GM23248 (cell line): ENCODE results near the gene TLE6. TPM values are rescaled to one million over a fixed set of nuclear protein-coding genes. Genes with fewer than 3 reads are reported as not detected.

Experiments used
- DNase-seq: peaks from one replicate; pipeline ENCODE4 v3.0.0-alpha.2; 2015
- H2AFZ ChIP-seq: fragments of 200-600 bp; sonication (generic); 2 replicates; pipeline ENCODE4 v1.6.1; 2016; ENCODE audit warnings: antibody characterized with exemption
- H3F3A ChIP-seq: fragments of 200-600 bp; sonication (generic); 2 replicates; pipeline ENCODE4 v1.6.1; 2016; ENCODE audit warnings: mild to moderate bottlenecking, antibody characterized with exemption, mixed run types; ENCODE audit not compliant: insufficient read depth
- H3K27ac ChIP-seq: fragments of 200-600 bp; sonication (generic); 2 replicates; pipeline ENCODE4 v1.5.1; 2016; ENCODE audit warnings: mild to moderate bottlenecking
- H3K27me3 ChIP-seq: fragments of 200-600 bp; sonication (generic); replicated peaks from 2 replicates; pipeline ENCODE4 v1.6.1; 2016; ENCODE audit warnings: mild to moderate bottlenecking; ENCODE audit not compliant: insufficient read depth
- H3K36me3 ChIP-seq: fragments of 200-600 bp; sonication (generic); 2 replicates; pipeline ENCODE4 v1.6.1; 2016; ENCODE audit warnings: low read depth, mild to moderate bottlenecking
- H3K4me1 ChIP-seq: fragments of 200-600 bp; sonication (generic); 2 replicates; pipeline ENCODE4 v1.6.1; 2016; ENCODE audit warnings: mild to moderate bottlenecking; ENCODE audit not compliant: insufficient read depth
- H3K4me2 ChIP-seq: fragments of 200-600 bp; sonication (generic); one replicate; pipeline ENCODE4 v1.6.1; 2016; ENCODE audit warnings: mild to moderate bottlenecking; ENCODE audit not compliant: unreplicated experiment
- H3K4me3 ChIP-seq: fragments of 200-600 bp; sonication (generic); 2 replicates; pipeline ENCODE4 v1.5.1; 2016; ENCODE audit warnings: mild to moderate bottlenecking
- H3K79me2 ChIP-seq: fragments of 200-600 bp; sonication (generic); 2 replicates; pipeline ENCODE4 v1.6.1; 2016; ENCODE audit warnings: mild to moderate bottlenecking; ENCODE audit not compliant: insufficient read depth
- H3K9ac ChIP-seq: fragments of 200-600 bp; sonication (generic); 2 replicates; pipeline ENCODE4 v1.6.1; 2016; ENCODE audit warnings: mild to moderate bottlenecking
- H3K9me2 ChIP-seq: fragments of 200-600 bp; sonication (generic); 2 replicates; pipeline ENCODE4 v1.6.1; 2016; ENCODE audit warnings: mixed run types, mild to moderate bottlenecking, moderate library complexity; ENCODE audit not compliant: insufficient read depth
- H3K9me3 ChIP-seq: fragments of 200-600 bp; sonication (generic); one replicate; pipeline ENCODE4 v1.6.1; 2017; ENCODE audit warnings: low read depth
- H4K20me1 ChIP-seq: fragments of 200-600 bp; sonication (generic); 2 replicates; pipeline ENCODE4 v1.6.0; 2016; ENCODE audit not compliant: insufficient read depth
- EZH2 ChIP-seq: fragments of 200-600 bp; sonication (generic); IDR thresholded peaks from 2 replicates; pipeline ENCODE4 v1.6.1; 2018; ENCODE audit warnings: antibody characterized with exemption, mild to moderate bottlenecking; ENCODE audit not compliant: insufficient read depth, poor library complexity, severe bottlenecking
- EZH2phosphoT487 ChIP-seq: fragments of 200-600 bp; sonication (generic); IDR thresholded peaks from 2 replicates; pipeline ENCODE4 v1.6.1; 2018; ENCODE audit warnings: antibody characterized with exemption, moderate library complexity, mild to moderate bottlenecking, low read depth; ENCODE audit not compliant: insufficient read depth
- WGBS, 2 experiments: methylation state at CpG; one replicate each; pipeline ENCODE4 v1.1.6; 2015 to 2017; ENCODE audit warnings: low lambda C conversion rate in 2 of 2, low coverage in 1 of 2; ENCODE audit errors: missing lambda C conversion rate in 2 of 2; 5-methylcytosine and 5-hydroxymethylcytosine counted together
- in situ Hi-C: fragments of 300-500 bp; cut with MboI; formaldehyde crosslinking; loops from 2 replicates; pipeline ENCODE4 v1.15.0; 2020
- polyA plus RNA-seq: library from polyadenylated mRNA; unstranded; fragments of >200 nt; fragmentation: Nextera tagmentation; extraction: Ambion mirVana; gene quantifications from 2 replicates; pipeline ENCODE4 v1.2.1, GENCODE V29; 2016
- total RNA-seq: library from RNA; depleted of rRNA; stranded (reverse); fragments of >200 nt; shearing (Covaris generic); gene quantifications from 2 replicates; pipeline ENCODE4 v1.2.3, GENCODE V29; 2014

The TLE6 gene
- total and polyA plus RNA-seq, 2 experiments from 2014 or later: 0.21 to 0.65 TPM

- Histone ChIP-seq H3K9ac (no peak overlapping the region), H2AFZ (no peak overlapping the region), H3F3A (no peaks in the 10 kb centered on the region), H3K27ac (no peak overlapping the region), H3K9me2 (no peaks in the 10 kb centered on the region), H3K4me1 (no peaks in the 10 kb centered on the region), H3K27me3 (no peaks in the 10 kb centered on the region), H3K9me3 (no peaks in the 10 kb centered on the region), H4K20me1 (no peaks in the 10 kb centered on the region), H3K4me3 (no peak overlapping the region), H3K36me3 (no peaks in the 10 kb centered on the region), H3K4me2 (no peak overlapping the region), H3K79me2 (no peaks in the 10 kb centered on the region)
- 90 to 91% methylated on average over 7 of the region's 7 CpGs for WGBS, 2 experiments
- TF ChIP-seq EZH2: no peak
- TF ChIP-seq EZH2phosphoT487: no peak
- in situ Hi-C loops: no loop called here
- no peak for DNase-seq
These were observed 40.6 kb downstream of the TLE6 start for GRCh38 chr19:3017923-3018322.

- H3K9ac ChIP-seq: no peak overlapping the region
- H3K79me2 ChIP-seq: no peaks in the 10 kb centered on the region
- DNase-seq: no peak
- no peak overlapping the region for H2AFZ ChIP-seq
- WGBS, 2 experiments: 89 to 93% methylated on average over 22 to 28 of the region's 28 CpGs
- in situ Hi-C loops: no loop called here
- TF ChIP-seq EZH2phosphoT487: no peak
- TF ChIP-seq EZH2: no peak
- no peak overlapping the region for H3K4me2 ChIP-seq
- H3K27ac ChIP-seq: no peak overlapping the region
- no peaks in the 10 kb centered on the region for H3K9me3 ChIP-seq
- no peak overlapping the region for H3K4me3 ChIP-seq
- no peaks in the 10 kb centered on the region for H3K27me3 ChIP-seq
- no peaks in the 10 kb centered on the region for H3K9me2 ChIP-seq
- H3K4me1 ChIP-seq: no peaks in the 10 kb centered on the region
- H3F3A ChIP-seq: no peaks in the 10 kb centered on the region
- H3K36me3 ChIP-seq: no peaks in the 10 kb centered on the region
- H4K20me1 ChIP-seq: no peaks in the 10 kb centered on the region
These were observed 42.0 kb downstream of the TLE6 start for GRCh38 chr19:3019211-3019854.

GRCh38 chr19:3020321-3020960 is 43.1 kb downstream of the TLE6 start:
- WGBS, 2 experiments: 81 to 82% methylated on average over 18 of the region's 18 CpGs
- Histone ChIP-seq H2AFZ (no peak overlapping the region), H4K20me1 (no peaks in the 10 kb centered on the region), H3K9ac (no peak overlapping the region), H3K9me2 (no peaks in the 10 kb centered on the region), H3K27me3 (no peaks in the 10 kb centered on the region), H3K9me3 (no peaks in the 10 kb centered on the region), H3F3A (no peaks in the 10 kb centered on the region), H3K27ac (no peak overlapping the region), H3K36me3 (no peaks in the 10 kb centered on the region), H3K4me1 (no peaks in the 10 kb centered on the region), H3K4me3 (no peak overlapping the region), H3K79me2 (no peaks in the 10 kb centered on the region), H3K4me2 (no peak overlapping the region)
- DNase-seq: no peak
- no peak for TF ChIP-seq EZH2phosphoT487
- no peak for TF ChIP-seq EZH2
- in situ Hi-C loops: no loop called here

- Histone ChIP-seq H3K9ac (no peak overlapping the region), H2AFZ (no peak overlapping the region), H3K9me3 (no peaks in the 10 kb centered on the region), H3F3A (no peaks in the 10 kb centered on the region), H3K9me2 (no peaks in the 10 kb centered on the region), H3K79me2 (no peaks in the 10 kb centered on the region), H4K20me1 (no peaks in the 10 kb centered on the region), H3K36me3 (no peaks in the 10 kb centered on the region), H3K27me3 (no peaks in the 10 kb centered on the region), H3K4me2 (no peak overlapping the region), H3K27ac (no peak overlapping the region), H3K4me1 (no peaks in the 10 kb centered on the region), H3K4me3 (no peak overlapping the region)
- in situ Hi-C loops: no loop called here
- DNase-seq: no peak
- no peak for TF ChIP-seq EZH2
- no peak for TF ChIP-seq EZH2phosphoT487
- WGBS, 2 experiments: 65 to 67% methylated on average over 5 of the region's 5 CpGs
These were observed 47.1 kb downstream of the TLE6 start for GRCh38 chr19:3024509-3024869.
